Stimulated activated CD4-positive, alpha-beta T cell treated with anti-CD3 and anti-CD28 coated beads, TNF-alpha, amount 100 ng/mL, for 4 hours (primary cell): ENCODE measurements around the gene C1D.
"Not testable (repeated sequence)": the region's sequence is repeated elsewhere in the genome, so short reads cannot be mapped to it uniquely, and the experiment has no call there.

Experiments used
- DNase-seq, 3 experiments: peaks; one replicate each; pipeline ENCODE4 v3.0.0-alpha.2; 2020; ENCODE audit warnings: low read depth in 3 of 3

C1D gene

GRCh38 chr2:68062680-68063387, at the start of gene C1D:
Gene C1D (minus strand): TSS chr2:68063004. CDS start chr2:68047310, 15,694 bp downstream.
- peak; percentile 85 to 88 (median 86) for DNase-seq

GRCh38 chr2:68110102-68110501, 47.3 kb upstream of the C1D start:
- DNase-seq: no peak

GRCh38 chr2:68108120-68108519, 45.3 kb upstream of the C1D start:
- no peak for DNase-seq

GRCh38 chr2:68107475-68107874, 44.7 kb upstream of the C1D start:
- DNase-seq: no peak

GRCh38 chr2:68104111-68104835, 41.5 kb upstream of the C1D start:
- DNase-seq: no peak

GRCh38 chr2:68103709-68104055, 40.9 kb upstream of the C1D start:
- DNase-seq: no peak

- DNase-seq: no peak
Observed at GRCh38 chr2:68103030-68103708, 40.4 kb upstream of the C1D start.

GRCh38 chr2:68100189-68100588, 37.4 kb upstream of the C1D start:
- no peak for DNase-seq

- DNase-seq: no peak
Observed at GRCh38 chr2:68099260-68099659, 36.5 kb upstream of the C1D start.

GRCh38 chr2:68098291-68098797, 35.5 kb upstream of the C1D start:
- DNase-seq: no peak

GRCh38 chr2:68094111-68094510, 31.3 kb upstream of the C1D start:
- no peak for DNase-seq

GRCh38 chr2:68093634-68094033, 30.8 kb upstream of the C1D start:
- no peak for DNase-seq

GRCh38 chr2:68091439-68092034, 28.7 kb upstream of the C1D start:
- DNase-seq: no peak

- DNase-seq: no peak
Observed at GRCh38 chr2:68089961-68090360, 27.2 kb upstream of the C1D start.

GRCh38 chr2:68088940-68089339, 26.1 kb upstream of the C1D start:
- DNase-seq: no peak

- no peak for DNase-seq
Observed at GRCh38 chr2:68086166-68086565, 23.4 kb upstream of the C1D start.

- no peak for DNase-seq
Observed at GRCh38 chr2:68083346-68083745, 20.5 kb upstream of the C1D start.

- DNase-seq: no peak
Observed at GRCh38 chr2:68074050-68074449, 11.2 kb upstream of the C1D start.

GRCh38 chr2:68063797-68064646, 1.2 kb upstream of the C1D start:
- not testable (repeated sequence) for DNase-seq

- no peak for DNase-seq
Observed at GRCh38 chr2:68060652-68061051, 2.2 kb downstream of the C1D start.

- no peak for DNase-seq
Observed at GRCh38 chr2:68059784-68060525, 2.8 kb downstream of the C1D start.
